GM23338 (cell line): Measurements from ENCODE around the gene MKI67. TPM values are rescaled to one million over a fixed set of nuclear protein-coding genes. Genes with fewer than 3 reads are reported as not detected.
A peak's percentile ranks its signal among the peaks of the same experiment; 100 is the strongest.

ENCODE experiments used
- ATAC-seq: fragments of 200-7000 bp; cut with Tn5 transposase; 3 replicates; pipeline ENCODE4 v1.9.1; 2020
- DNase-seq: peaks from one replicate; pipeline ENCODE4 v3.0.0-alpha.2; 2015; ENCODE audit warnings: low spot score
- H2AFZ ChIP-seq: fragments of 200-600 bp; sonication (generic); 2 replicates; pipeline ENCODE4 v1.8.0; 2016; ENCODE audit warnings: antibody characterized with exemption, mild to moderate bottlenecking, moderate library complexity
- H3F3A ChIP-seq: fragments of 200-600 bp; sonication (generic); replicated peaks from 2 replicates; pipeline ENCODE4 v1.8.0; 2017; ENCODE audit warnings: antibody characterized with exemption, mixed run types, low read depth
- H3K27ac ChIP-seq: fragments of 200-600 bp; sonication (generic); 2 replicates; pipeline ENCODE4 v1.6.1; 2016; ENCODE audit warnings: low read depth
- H3K27me3 ChIP-seq: fragments of 200-600 bp; sonication (generic); 2 replicates; pipeline ENCODE4 v1.8.0; 2016; ENCODE audit warnings: mild to moderate bottlenecking, mixed run types, moderate library complexity; ENCODE audit not compliant: insufficient read depth
- H3K36me3 ChIP-seq: fragments of 200-600 bp; sonication (generic); 2 replicates; pipeline ENCODE4 v1.8.0; 2016; ENCODE audit warnings: mild to moderate bottlenecking; ENCODE audit not compliant: insufficient read depth
- H3K4me1 ChIP-seq: fragments of 200-600 bp; sonication (generic); 2 replicates; pipeline ENCODE4 v1.8.0; 2016; ENCODE audit warnings: mild to moderate bottlenecking, moderate library complexity; ENCODE audit not compliant: insufficient read depth
- H3K4me2 ChIP-seq: fragments of 200-600 bp; sonication (generic); 2 replicates; pipeline ENCODE4 v1.7.1; 2017; ENCODE audit warnings: mixed run types
- H3K4me3 ChIP-seq: fragments of 200-600 bp; sonication (generic); 2 replicates; pipeline ENCODE4 v1.6.1; 2016; ENCODE audit warnings: mixed run types
- H3K79me2 ChIP-seq: fragments of 200-600 bp; sonication (generic); replicated peaks from 2 replicates; pipeline ENCODE4 v1.8.0; 2017; ENCODE audit warnings: mild to moderate bottlenecking; ENCODE audit not compliant: insufficient read depth
- H3K9me2 ChIP-seq: fragments of 200-600 bp; sonication (generic); 2 replicates; pipeline ENCODE4 v1.8.0; 2017; ENCODE audit not compliant: insufficient read depth
- H4K20me1 ChIP-seq: fragments of 200-600 bp; sonication (generic); replicated peaks from 2 replicates; pipeline ENCODE4 v1.8.0; 2017; ENCODE audit warnings: mild to moderate bottlenecking; ENCODE audit not compliant: insufficient read depth
- H3K27ac Mint-ChIP-seq: 2 replicates; pipeline ENCODE4 v1.8.0; 2020; ENCODE audit warnings: inconsistent platforms, mild to moderate bottlenecking, moderate library complexity, mixed read lengths
- H3K27me3 Mint-ChIP-seq: 3 replicates; pipeline ENCODE4 v1.8.0; 2022; ENCODE audit warnings: low read depth, mild to moderate bottlenecking, moderate library complexity, mixed read lengths, inconsistent platforms; ENCODE audit not compliant: insufficient read depth, poor library complexity
- H3K36me3 Mint-ChIP-seq: 3 replicates; pipeline ENCODE4 v1.8.0; 2021; ENCODE audit warnings: low read depth, mild to moderate bottlenecking, inconsistent platforms, moderate library complexity, mixed read lengths
- H3K4me1 Mint-ChIP-seq: 3 replicates; pipeline ENCODE4 v1.8.0; 2020; ENCODE audit warnings: mild to moderate bottlenecking, inconsistent platforms, mixed read lengths
- H3K4me3 Mint-ChIP-seq: 3 replicates; pipeline ENCODE4 v1.8.0; 2021; ENCODE audit warnings: moderate library complexity, mild to moderate bottlenecking, inconsistent platforms, mixed read lengths
- H3K9me3 Mint-ChIP-seq: 3 replicates; pipeline ENCODE4 v1.8.0; 2020; ENCODE audit warnings: moderate library complexity, mild to moderate bottlenecking, inconsistent platforms, mixed read lengths
- CREB1 ChIP-seq: fragments of 250-450 bp; sonication (Bioruptor Pico); IDR thresholded peaks from 2 replicates; pipeline ENCODE4 v1.5.0; 2020; ENCODE audit warnings: low read depth, mild to moderate bottlenecking, moderate library complexity
- EZH2phosphoT487 ChIP-seq: fragments of 200-600 bp; sonication (generic); IDR thresholded peaks from one replicate; pipeline ENCODE4 v1.8.1; 2018; ENCODE audit warnings: antibody characterized with exemption; ENCODE audit not compliant: unreplicated experiment
- JUNB ChIP-seq: IDR thresholded peaks from one replicate; pipeline ENCODE4 v1.6.1; 2016; ENCODE audit warnings: antibody characterized with exemption; ENCODE audit not compliant: unreplicated experiment
- NANOG ChIP-seq: IDR thresholded peaks from 2 replicates; pipeline ENCODE4 v1.6.1; 2016; ENCODE audit warnings: antibody characterized with exemption, borderline replicate concordance
- POLR2AphosphoS5 ChIP-seq: IDR thresholded peaks from 2 replicates; pipeline ENCODE4 v1.6.1; 2016; ENCODE audit warnings: antibody characterized with exemption, low read depth
- ZNF114 ChIP-seq: fragments of 250-450 bp; sonication (Bioruptor Pico); IDR thresholded peaks from 2 replicates; pipeline ENCODE4 v1.5.0; 2020; ENCODE audit warnings: mild to moderate bottlenecking, moderate library complexity
- ZNF331 ChIP-seq: fragments of 250-450 bp; sonication (Bioruptor Pico); IDR thresholded peaks from 2 replicates; pipeline ENCODE4 v1.5.0; 2020; ENCODE audit warnings: low read depth, mild to moderate bottlenecking, moderate library complexity
- polyA plus RNA-seq: library from polyadenylated mRNA; unstranded; fragments of >200 nt; fragmentation: Nextera tagmentation; extraction: Ambion mirVana; gene quantifications from 2 replicates; pipeline ENCODE4 v1.2.1, GENCODE V29; 2016
- total RNA-seq: library from RNA; depleted of rRNA; stranded (reverse); fragments of >200 nt; shearing (Covaris generic); gene quantifications from 2 replicates; pipeline ENCODE4 v1.2.3, GENCODE V29; 2014
- TF ChIP-seq, protein P1 (sequence below): IDR thresholded peaks from one replicate; pipeline ENCODE4 v1.6.1; 2018; ENCODE audit warnings: antibody characterized with exemption; ENCODE audit not compliant: unreplicated experiment
- TF ChIP-seq, protein P2 (sequence below): IDR thresholded peaks from 2 replicates; pipeline ENCODE4 v1.6.1; 2016; ENCODE audit warnings: antibody characterized with exemption
- TF ChIP-seq, protein P3 (sequence below): fragments of 250-450 bp; sonication (Bioruptor Pico); IDR thresholded peaks from 2 replicates; pipeline ENCODE4 v1.5.0; 2020; ENCODE audit warnings: mild to moderate bottlenecking, moderate library complexity

MKI67 gene
- total and polyA plus RNA-seq, 2 experiments from 2014 or later = 58.0 to 103 TPM

DNA sequence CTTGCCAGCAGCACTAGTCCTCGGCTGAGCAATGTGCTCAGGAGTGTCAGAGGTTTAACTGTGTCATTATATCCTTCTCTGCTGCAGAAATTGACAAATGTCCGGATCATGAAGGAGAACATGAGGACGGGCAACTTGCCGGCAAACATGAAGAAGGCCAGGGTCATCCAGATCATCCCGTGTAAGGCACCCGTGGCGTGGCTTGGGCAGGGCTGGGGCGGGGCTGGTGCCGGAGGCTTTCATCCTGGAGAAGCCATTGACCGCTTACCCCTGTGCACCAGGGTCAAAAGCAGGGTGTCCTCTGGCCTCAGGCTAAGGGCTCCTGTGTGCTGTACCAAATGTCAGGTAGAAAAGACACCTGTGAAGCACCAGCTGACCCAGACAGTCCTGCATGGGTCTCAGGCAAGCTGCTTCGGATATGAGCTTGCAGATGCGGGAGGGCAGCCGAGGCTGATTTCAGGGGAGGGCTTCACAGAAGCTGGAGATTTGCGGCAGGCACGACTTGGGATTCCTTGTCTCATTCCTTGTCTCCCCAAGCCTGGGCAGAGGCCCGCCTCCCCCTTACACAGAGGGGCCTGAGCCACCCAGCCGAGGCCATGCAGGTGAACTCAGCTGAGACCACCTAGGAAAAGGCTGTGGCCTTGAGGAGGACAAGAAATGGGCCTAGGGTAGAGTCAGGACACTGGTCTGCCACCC, 55.4 kb downstream of the MKI67 start:
- H3F3A ChIP-seq = no peaks in the 10 kb centered on the region
- Mint-ChIP-seq H3K36me3 (peaks cover 5% of the 10 kb centered on the region; the same call in 1 of the 3 replicates), H3K27ac (peak overlapping the region; percentile 63; the same call in 1 of the 2 replicates), H3K27me3 (peaks cover 10% of the 10 kb centered on the region), H3K9me3 (no peaks in the 10 kb centered on the region), H3K4me3 (no peak overlapping the region), H3K4me1 (peaks cover 7% of the 10 kb centered on the region; the same call in 2 of the 3 replicates)
- no peaks in the 10 kb centered on the region for H3K4me1 ChIP-seq
- ATAC-seq (no peak), DNase-seq (no peak)
- H3K4me3 ChIP-seq = no peak overlapping the region
- no peaks in the 10 kb centered on the region for H3K9me2 ChIP-seq
- H3K27me3 ChIP-seq = no peaks in the 10 kb centered on the region
- H4K20me1 ChIP-seq = no peaks in the 10 kb centered on the region
- H2AFZ ChIP-seq = no peak overlapping the region
- no peak for TF ChIP-seq NANOG
- TF ChIP-seq, protein P1, sequence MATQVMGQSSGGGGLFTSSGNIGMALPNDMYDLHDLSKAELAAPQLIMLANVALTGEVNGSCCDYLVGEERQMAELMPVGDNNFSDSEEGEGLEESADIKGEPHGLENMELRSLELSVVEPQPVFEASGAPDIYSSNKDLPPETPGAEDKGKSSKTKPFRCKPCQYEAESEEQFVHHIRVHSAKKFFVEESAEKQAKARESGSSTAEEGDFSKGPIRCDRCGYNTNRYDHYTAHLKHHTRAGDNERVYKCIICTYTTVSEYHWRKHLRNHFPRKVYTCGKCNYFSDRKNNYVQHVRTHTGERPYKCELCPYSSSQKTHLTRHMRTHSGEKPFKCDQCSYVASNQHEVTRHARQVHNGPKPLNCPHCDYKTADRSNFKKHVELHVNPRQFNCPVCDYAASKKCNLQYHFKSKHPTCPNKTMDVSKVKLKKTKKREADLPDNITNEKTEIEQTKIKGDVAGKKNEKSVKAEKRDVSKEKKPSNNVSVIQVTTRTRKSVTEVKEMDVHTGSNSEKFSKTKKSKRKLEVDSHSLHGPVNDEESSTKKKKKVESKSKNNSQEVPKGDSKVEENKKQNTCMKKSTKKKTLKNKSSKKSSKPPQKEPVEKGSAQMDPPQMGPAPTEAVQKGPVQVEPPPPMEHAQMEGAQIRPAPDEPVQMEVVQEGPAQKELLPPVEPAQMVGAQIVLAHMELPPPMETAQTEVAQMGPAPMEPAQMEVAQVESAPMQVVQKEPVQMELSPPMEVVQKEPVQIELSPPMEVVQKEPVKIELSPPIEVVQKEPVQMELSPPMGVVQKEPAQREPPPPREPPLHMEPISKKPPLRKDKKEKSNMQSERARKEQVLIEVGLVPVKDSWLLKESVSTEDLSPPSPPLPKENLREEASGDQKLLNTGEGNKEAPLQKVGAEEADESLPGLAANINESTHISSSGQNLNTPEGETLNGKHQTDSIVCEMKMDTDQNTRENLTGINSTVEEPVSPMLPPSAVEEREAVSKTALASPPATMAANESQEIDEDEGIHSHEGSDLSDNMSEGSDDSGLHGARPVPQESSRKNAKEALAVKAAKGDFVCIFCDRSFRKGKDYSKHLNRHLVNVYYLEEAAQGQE = no peak
- no peak for TF ChIP-seq JUNB
- TF ChIP-seq ZNF114 (CRISPR knock-in tag) = no peak
- TF ChIP-seq EZH2phosphoT487 = no peak
- TF ChIP-seq POLR2AphosphoS5 = no peak
- no peak overlapping the region for H3K4me2 ChIP-seq
- no peak overlapping the region for H3K27ac ChIP-seq
- no peaks in the 10 kb centered on the region for H3K36me3 ChIP-seq
- no peaks in the 10 kb centered on the region for H3K79me2 ChIP-seq

DNA sequence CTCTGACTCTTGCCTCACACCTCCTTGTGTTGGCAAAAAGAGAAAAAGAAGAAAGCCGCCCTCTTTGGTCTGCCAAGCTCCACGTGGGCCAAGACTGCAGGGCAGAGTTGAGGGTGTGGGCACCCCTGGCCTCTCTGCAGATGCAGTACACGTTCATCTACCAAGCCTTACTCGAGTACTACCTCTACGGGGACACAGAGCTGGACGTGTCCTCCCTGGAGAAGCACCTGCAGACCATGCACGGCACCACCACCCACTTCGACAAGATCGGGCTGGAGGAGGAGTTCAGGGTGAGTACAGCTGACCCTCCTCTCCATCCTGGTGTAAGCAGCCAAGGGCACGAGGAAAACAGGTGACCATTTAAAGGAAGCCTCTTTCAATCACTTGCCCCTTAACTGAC, 56.1 kb downstream of the MKI67 start:
- Mint-ChIP-seq H3K36me3 (peaks cover 5% of the 10 kb centered on the region; the same call in 1 of the 3 replicates), H3K27me3 (peaks cover 10% of the 10 kb centered on the region), H3K9me3 (no peaks in the 10 kb centered on the region), H3K4me1 (peaks cover 9% of the 10 kb centered on the region), H3K4me3 (no peak overlapping the region), H3K27ac (no peak overlapping the region)
- Histone ChIP-seq H3K27me3 (no peaks in the 10 kb centered on the region), H3K9me2 (no peaks in the 10 kb centered on the region), H2AFZ (peak overlapping the region; percentile 97; the same call in 1 of the 2 replicates), H3K36me3 (no peaks in the 10 kb centered on the region), H3F3A (no peaks in the 10 kb centered on the region), H3K79me2 (no peaks in the 10 kb centered on the region), H3K4me2 (no peak overlapping the region), H3K4me3 (no peak overlapping the region), H3K4me1 (no peaks in the 10 kb centered on the region), H4K20me1 (no peaks in the 10 kb centered on the region), H3K27ac (no peak overlapping the region)
- ATAC-seq (no peak), DNase-seq (no peak)
- TF ChIP-seq POLR2AphosphoS5 (no peak), NANOG (no peak), JUNB (no peak), ZNF114 (CRISPR knock-in tag) (no peak), ZNF331 (CRISPR knock-in tag) (no peak), CREB1 (CRISPR knock-in tag) (no peak)
- TF ChIP-seq, protein P2, sequence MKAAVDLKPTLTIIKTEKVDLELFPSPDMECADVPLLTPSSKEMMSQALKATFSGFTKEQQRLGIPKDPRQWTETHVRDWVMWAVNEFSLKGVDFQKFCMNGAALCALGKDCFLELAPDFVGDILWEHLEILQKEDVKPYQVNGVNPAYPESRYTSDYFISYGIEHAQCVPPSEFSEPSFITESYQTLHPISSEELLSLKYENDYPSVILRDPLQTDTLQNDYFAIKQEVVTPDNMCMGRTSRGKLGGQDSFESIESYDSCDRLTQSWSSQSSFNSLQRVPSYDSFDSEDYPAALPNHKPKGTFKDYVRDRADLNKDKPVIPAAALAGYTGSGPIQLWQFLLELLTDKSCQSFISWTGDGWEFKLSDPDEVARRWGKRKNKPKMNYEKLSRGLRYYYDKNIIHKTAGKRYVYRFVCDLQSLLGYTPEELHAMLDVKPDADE = no peak
- TF ChIP-seq, protein P3, sequence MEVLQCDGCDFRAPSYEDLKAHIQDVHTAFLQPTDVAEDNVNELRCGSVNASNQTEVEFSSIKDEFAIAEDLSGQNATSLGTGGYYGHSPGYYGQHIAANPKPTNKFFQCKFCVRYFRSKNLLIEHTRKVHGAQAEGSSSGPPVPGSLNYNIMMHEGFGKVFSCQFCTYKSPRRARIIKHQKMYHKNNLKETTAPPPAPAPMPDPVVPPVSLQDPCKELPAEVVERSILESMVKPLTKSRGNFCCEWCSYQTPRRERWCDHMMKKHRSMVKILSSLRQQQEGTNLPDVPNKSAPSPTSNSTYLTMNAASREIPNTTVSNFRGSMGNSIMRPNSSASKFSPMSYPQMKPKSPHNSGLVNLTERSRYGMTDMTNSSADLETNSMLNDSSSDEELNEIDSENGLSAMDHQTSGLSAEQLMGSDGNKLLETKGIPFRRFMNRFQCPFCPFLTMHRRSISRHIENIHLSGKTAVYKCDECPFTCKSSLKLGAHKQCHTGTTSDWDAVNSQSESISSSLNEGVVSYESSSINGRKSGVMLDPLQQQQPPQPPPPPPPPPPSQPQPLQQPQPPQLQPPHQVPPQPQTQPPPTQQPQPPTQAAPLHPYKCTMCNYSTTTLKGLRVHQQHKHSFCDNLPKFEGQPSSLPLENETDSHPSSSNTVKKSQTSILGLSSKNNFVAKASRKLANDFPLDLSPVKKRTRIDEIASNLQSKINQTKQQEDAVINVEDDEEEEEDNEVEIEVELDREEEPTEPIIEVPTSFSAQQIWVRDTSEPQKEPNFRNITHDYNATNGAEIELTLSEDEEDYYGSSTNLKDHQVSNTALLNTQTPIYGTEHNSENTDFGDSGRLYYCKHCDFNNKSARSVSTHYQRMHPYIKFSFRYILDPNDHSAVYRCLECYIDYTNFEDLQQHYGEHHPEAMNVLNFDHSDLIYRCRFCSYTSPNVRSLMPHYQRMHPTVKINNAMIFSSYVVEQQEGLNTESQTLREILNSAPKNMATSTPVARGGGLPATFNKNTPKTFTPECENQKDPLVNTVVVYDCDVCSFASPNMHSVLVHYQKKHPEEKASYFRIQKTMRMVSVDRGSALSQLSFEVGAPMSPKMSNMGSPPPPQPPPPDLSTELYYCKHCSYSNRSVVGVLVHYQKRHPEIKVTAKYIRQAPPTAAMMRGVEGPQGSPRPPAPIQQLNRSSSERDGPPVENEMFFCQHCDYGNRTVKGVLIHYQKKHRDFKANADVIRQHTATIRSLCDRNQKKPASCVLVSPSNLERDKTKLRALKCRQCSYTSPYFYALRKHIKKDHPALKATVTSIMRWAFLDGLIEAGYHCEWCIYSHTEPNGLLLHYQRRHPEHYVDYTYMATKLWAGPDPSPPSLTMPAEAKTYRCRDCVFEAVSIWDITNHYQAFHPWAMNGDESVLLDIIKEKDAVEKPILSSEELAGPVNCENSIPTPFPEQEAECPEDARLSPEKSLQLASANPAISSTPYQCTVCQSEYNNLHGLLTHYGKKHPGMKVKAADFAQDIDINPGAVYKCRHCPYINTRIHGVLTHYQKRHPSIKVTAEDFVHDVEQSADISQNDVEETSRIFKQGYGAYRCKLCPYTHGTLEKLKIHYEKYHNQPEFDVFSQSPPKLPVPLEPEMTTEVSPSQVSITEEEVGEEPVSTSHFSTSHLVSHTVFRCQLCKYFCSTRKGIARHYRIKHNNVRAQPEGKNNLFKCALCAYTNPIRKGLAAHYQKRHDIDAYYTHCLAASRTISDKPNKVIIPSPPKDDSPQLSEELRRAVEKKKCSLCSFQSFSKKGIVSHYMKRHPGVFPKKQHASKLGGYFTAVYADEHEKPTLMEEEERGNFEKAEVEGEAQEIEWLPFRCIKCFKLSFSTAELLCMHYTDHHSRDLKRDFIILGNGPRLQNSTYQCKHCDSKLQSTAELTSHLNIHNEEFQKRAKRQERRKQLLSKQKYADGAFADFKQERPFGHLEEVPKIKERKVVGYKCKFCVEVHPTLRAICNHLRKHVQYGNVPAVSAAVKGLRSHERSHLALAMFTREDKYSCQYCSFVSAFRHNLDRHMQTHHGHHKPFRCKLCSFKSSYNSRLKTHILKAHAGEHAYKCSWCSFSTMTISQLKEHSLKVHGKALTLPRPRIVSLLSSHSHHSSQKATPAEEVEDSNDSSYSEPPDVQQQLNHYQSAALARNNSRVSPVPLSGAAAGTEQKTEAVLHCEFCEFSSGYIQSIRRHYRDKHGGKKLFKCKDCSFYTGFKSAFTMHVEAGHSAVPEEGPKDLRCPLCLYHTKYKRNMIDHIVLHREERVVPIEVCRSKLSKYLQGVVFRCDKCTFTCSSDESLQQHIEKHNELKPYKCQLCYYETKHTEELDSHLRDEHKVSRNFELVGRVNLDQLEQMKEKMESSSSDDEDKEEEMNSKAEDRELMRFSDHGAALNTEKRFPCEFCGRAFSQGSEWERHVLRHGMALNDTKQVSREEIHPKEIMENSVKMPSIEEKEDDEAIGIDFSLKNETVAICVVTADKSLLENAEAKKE (CRISPR knock-in tag) = no peak
